GM19463 (cell line): Measurements from ENCODE around the gene TRAK1.

ENCODE experiments used
- ATAC-seq: cut with Tn5 transposase; IDR thresholded peaks from one replicate; pipeline ENCODE4 v1.9.1; 2021; ENCODE audit warnings: mild to moderate bottlenecking, moderate library complexity; ENCODE audit not compliant: unreplicated experiment

TRAK1 gene

DNA sequence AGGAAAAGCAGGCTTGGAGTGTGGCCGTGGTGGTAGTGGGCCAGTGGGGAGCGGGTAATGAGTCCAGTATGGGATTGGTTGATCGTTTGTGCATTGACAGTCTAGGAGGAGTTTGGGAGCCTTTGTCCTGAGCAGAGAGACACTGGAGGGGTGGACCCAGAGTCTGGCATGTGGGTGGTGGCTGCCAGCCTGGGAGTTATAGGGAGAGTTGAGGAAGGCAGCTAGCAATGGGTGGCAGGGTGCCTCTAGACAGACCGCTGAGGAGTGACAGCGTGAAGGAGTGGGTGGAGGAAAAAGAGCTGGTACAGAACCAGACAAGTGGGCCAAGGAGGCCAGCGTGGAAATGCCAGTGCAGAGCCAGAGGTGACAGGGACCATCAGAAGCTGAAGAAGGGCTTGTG lies 176.7 kb downstream of the TRAK1 start:
- no peak for ATAC-seq

- ATAC-seq: no peak
Observed at GRCh38 chr3:42269647-42270046, 178.5 kb downstream of the TRAK1 start.

GRCh38 chr3:42270561-42270960 lies 179.4 kb downstream of the TRAK1 start:
- no peak for ATAC-seq

GRCh38 chr3:42271786-42272185 lies 180.6 kb downstream of the TRAK1 start:
- ATAC-seq: no peak

DNA sequence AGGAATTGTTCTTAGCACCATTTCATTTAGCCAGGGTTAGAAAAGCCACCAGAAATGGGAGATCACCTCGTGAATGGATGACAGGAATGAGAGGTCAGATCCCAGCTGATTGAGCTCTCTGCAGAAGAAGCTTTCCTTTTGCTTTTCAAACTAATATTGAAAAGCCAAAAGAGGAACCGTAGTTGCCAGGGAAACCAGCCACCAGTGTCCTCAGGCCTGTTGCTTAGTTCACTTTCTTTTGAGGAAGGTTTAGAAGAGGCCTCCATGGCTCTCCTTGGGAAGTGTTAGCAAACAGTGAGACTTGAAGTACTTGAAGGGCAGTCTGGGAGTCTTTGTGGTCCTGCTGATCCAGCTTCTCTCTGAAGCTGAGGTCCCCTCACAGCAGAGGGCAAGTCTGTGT lies 182.2 kb downstream of the TRAK1 start:
- ATAC-seq: no peak

GRCh38 chr3:42274266-42274665 lies 183.1 kb downstream of the TRAK1 start:
- ATAC-seq: no peak

- no peak for ATAC-seq
Observed at GRCh38 chr3:42275217-42275616, 184.1 kb downstream of the TRAK1 start.
